ENCODE results near the gene B4GALT5. TPM values are rescaled to one million over a fixed set of nuclear protein-coding genes. Genes with fewer than 3 reads are reported as not detected.

Gene B4GALT5
- total and polyA plus RNA-seq, 2 donors (not counting 1 experiment from before 2014, with no cell fraction given): 21.0 to 28.0 TPM

DNA sequence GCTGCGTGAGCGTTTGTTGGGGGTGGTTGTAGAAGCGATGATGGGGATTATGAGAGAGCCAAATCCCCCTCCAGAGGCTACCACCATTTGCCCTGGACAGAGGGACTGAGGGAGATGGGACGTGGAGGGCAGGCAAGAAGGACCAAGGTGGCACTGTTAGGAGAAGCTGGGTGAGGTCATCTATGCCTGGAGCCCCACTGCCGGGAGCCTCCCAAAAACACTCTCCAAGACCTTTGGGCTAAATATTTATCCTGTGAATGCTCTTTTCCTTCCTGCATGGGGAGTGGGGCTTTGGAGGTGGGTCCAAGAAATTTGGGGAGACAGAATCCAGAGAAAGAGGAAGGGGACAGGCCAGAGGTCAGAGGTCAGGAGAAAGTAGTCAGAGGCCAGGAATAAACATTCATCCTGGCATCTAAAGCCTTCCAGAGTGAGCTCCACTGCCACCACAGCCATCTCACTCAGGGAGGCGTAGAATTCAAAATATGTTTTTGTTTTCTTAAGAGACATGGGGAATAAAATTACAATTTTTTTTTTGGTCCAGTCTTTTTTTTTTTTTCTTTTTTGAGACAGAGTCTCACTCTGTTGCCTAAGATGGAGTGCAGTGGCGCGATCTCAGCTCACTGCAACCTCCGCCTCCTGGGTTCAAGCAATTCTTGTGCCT lies 128.0 kb downstream of the B4GALT5 start:
- no peak overlapping the region for H2AFZ ChIP-seq (ENCODE audit: low read length)
- H4K20me1 ChIP-seq (ENCODE audit: control insufficient read depth, extremely low read depth, insufficient read depth, low read length): no peaks in the 10 kb centered on the region
- H3K4me2 ChIP-seq (ENCODE audit: extremely low read depth, insufficient read depth, low read length): no peak overlapping the region
- TF ChIP-seq, protein P1, sequence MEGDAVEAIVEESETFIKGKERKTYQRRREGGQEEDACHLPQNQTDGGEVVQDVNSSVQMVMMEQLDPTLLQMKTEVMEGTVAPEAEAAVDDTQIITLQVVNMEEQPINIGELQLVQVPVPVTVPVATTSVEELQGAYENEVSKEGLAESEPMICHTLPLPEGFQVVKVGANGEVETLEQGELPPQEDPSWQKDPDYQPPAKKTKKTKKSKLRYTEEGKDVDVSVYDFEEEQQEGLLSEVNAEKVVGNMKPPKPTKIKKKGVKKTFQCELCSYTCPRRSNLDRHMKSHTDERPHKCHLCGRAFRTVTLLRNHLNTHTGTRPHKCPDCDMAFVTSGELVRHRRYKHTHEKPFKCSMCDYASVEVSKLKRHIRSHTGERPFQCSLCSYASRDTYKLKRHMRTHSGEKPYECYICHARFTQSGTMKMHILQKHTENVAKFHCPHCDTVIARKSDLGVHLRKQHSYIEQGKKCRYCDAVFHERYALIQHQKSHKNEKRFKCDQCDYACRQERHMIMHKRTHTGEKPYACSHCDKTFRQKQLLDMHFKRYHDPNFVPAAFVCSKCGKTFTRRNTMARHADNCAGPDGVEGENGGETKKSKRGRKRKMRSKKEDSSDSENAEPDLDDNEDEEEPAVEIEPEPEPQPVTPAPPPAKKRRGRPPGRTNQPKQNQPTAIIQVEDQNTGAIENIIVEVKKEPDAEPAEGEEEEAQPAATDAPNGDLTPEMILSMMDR (conservative IDR thresholded peaks at IDR 0.05 in 1 of 2, IDR thresholded peaks at IDR 0.05 in 1 of 2; ENCODE audit: low read depth in 1 of 2, low read length in 2 of 2): no peak
- no peak for TF ChIP-seq EZH2 (IDR thresholded peaks at IDR 0.05; ENCODE audit: low read length, missing control alignments)
- H3K9me3 ChIP-seq (ENCODE audit: control insufficient read depth, insufficient read depth, low read depth, low read length): no peaks in the 10 kb centered on the region
- no peaks in the 10 kb centered on the region for H3K36me3 ChIP-seq (ENCODE audit: control insufficient read depth, insufficient read depth, low read length)
- no peak for DNase-seq (ENCODE audit: low read depth in 2 of 2)
- H3K4me3 ChIP-seq (replicated peaks in 1 of 4; ENCODE audit: control extremely low read depth in 1 of 4, insufficient read depth in 1 of 4, low read depth in 3 of 4, low read length in 4 of 4): no peak overlapping the region
- peaks cover 21% of the 10 kb centered on the region for H3K4me1 ChIP-seq (ENCODE audit: control insufficient read depth, extremely low read depth, insufficient read depth, low read length)
- H3K27ac ChIP-seq (ENCODE audit: insufficient read depth, low read length): no peak overlapping the region
- H3K79me2 ChIP-seq (ENCODE audit: control insufficient read depth, insufficient read depth, low read length): no peaks in the 10 kb centered on the region
- no peaks in the 10 kb centered on the region for H3K27me3 ChIP-seq (ENCODE audit: control insufficient read depth, insufficient read depth, low read length)
- H3K9ac ChIP-seq (ENCODE audit: insufficient read depth, low read length): no peak overlapping the region

DNA sequence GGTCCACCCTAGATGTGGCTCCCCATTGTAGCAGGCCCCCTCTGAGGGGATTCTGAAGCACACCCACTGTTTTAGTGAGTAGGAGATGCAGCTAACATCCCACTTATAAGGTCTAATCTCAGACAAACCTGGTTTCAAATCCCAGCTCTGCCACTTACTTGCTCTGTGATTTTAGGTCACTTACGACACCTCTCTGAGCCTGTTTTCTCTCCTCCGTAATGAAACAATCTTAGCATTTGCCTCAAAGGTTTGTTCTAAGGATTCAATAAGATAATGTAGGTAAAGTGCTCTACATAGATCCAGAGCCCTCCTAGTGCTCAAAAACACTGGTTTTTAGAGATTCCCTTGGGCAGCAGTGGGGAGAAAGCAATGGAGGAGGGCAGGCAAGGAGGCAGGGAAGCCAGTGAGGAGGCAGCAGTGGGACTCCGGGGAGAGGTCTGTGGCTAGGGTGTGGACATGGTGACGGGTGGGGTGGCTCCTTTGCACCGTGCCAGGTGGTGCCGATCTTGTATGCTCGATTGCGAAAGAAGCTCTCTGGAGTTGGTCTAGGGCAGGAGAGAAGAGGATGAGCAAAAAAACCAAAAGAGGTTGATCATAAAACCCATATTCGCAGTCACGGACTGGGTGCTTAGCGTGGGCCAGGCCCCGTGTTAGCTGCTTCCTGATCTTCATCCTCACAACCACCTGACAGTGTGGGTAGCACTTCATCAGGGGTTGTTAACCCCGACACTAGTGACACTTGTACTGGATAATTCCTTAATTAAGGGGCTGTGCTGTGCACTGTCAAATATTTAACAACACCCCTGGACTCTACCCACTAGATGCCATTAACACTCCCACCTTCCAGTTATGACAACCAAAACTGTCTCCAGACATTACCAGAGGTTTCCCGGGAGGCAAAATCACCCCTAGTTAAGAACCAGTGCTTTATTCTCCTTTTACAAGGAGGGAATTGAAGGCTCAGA lies 129.0 kb downstream of the B4GALT5 start:
- Histone ChIP-seq H3K36me3 (ENCODE audit: control insufficient read depth, insufficient read depth, low read length) (no peaks in the 10 kb centered on the region), H4K20me1 (ENCODE audit: control insufficient read depth, extremely low read depth, insufficient read depth, low read length) (no peaks in the 10 kb centered on the region), H3K27ac (ENCODE audit: insufficient read depth, low read length) (peak overlapping the region; percentile 67), H2AFZ (ENCODE audit: low read length) (no peak overlapping the region), H3K9ac (ENCODE audit: insufficient read depth, low read length) (no peak overlapping the region), H3K4me1 (ENCODE audit: control insufficient read depth, extremely low read depth, insufficient read depth, low read length) (peaks cover 24% of the 10 kb centered on the region), H3K4me2 (ENCODE audit: extremely low read depth, insufficient read depth, low read length) (no peak overlapping the region), H3K4me3 (replicated peaks in 1 of 4; ENCODE audit: control extremely low read depth in 1 of 4, insufficient read depth in 1 of 4, low read depth in 3 of 4, low read length in 4 of 4) (no peak overlapping the region), H3K9me3 (ENCODE audit: control insufficient read depth, insufficient read depth, low read depth, low read length) (no peaks in the 10 kb centered on the region), H3K27me3 (ENCODE audit: control insufficient read depth, insufficient read depth, low read length) (no peaks in the 10 kb centered on the region), H3K79me2 (ENCODE audit: control insufficient read depth, insufficient read depth, low read length) (no peaks in the 10 kb centered on the region)
- DNase-seq (ENCODE audit: low read depth in 2 of 2): no peak
- no peak for TF ChIP-seq EZH2 (IDR thresholded peaks at IDR 0.05; ENCODE audit: low read length, missing control alignments)
- TF ChIP-seq, protein P1 (conservative IDR thresholded peaks at IDR 0.05 in 1 of 2, IDR thresholded peaks at IDR 0.05 in 1 of 2; ENCODE audit: low read depth in 1 of 2, low read length in 2 of 2): no peak

DNA sequence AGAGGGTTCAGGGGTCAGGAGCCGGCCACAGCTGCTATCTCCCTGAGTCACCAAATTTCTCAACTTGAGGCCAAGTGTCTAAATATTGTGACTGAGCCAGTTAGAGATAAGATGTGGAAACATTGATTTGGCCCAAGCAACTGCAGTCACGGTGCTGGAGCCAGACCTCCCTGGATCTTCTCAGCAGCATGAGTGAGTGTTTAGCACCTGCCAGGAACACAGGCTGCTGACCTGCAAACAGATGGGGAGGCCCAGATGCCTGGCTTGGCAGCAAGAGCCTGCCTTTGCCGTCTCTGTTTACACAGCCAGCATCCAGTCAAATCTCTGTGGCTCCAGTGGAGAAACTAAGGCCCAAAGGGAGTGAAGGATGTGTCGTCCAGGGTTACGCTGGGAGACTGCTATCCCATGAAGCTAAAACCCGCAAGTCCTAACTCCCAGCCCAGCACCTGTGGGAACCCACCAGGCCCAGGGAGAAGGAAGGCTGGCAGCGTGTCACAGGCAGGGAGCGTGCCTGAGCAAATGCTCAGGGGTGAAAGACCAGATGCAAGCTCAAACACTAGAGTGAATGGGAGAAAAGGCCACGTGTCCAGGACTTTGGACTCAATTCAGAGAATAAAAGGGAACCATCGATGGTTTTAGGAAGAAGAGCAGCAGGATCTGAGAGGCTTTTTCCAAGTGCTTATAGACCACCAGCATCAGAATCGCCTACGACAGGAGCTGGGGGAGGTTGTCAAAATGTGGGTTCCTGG lies 129.8 kb downstream of the B4GALT5 start:
- no peaks in the 10 kb centered on the region for H3K9me3 ChIP-seq (ENCODE audit: control insufficient read depth, insufficient read depth, low read depth, low read length)
- no peaks in the 10 kb centered on the region for H3K36me3 ChIP-seq (ENCODE audit: control insufficient read depth, insufficient read depth, low read length)
- peaks cover 24% of the 10 kb centered on the region for H3K4me1 ChIP-seq (ENCODE audit: control insufficient read depth, extremely low read depth, insufficient read depth, low read length)
- no peaks in the 10 kb centered on the region for H3K79me2 ChIP-seq (ENCODE audit: control insufficient read depth, insufficient read depth, low read length)
- H3K27ac ChIP-seq (ENCODE audit: insufficient read depth, low read length): peak overlapping the region; percentile 67
- no peak overlapping the region for H3K9ac ChIP-seq (ENCODE audit: insufficient read depth, low read length)
- DNase-seq (ENCODE audit: low read depth in 2 of 2): peak; percentile 87 to 99
- TF ChIP-seq, protein P1 (conservative IDR thresholded peaks at IDR 0.05 in 1 of 2, IDR thresholded peaks at IDR 0.05 in 1 of 2; ENCODE audit: low read depth in 1 of 2, low read length in 2 of 2): peak in 1 of 2 donors; percentile 18
- TF ChIP-seq EZH2 (IDR thresholded peaks at IDR 0.05; ENCODE audit: low read length, missing control alignments): no peak
- no peaks in the 10 kb centered on the region for H3K27me3 ChIP-seq (ENCODE audit: control insufficient read depth, insufficient read depth, low read length)
- H4K20me1 ChIP-seq (ENCODE audit: control insufficient read depth, extremely low read depth, insufficient read depth, low read length): no peaks in the 10 kb centered on the region
- H3K4me2 ChIP-seq (ENCODE audit: extremely low read depth, insufficient read depth, low read length): peak overlapping the region; percentile 54
- no peak overlapping the region for H2AFZ ChIP-seq (ENCODE audit: low read length)
- no peak overlapping the region for H3K4me3 ChIP-seq (replicated peaks in 1 of 4; ENCODE audit: control extremely low read depth in 1 of 4, insufficient read depth in 1 of 4, low read depth in 3 of 4, low read length in 4 of 4)

All from fibroblast of lung (primary cell).